GM23248 (cell line): ENCODE results near the gene VTI1B. TPM values are rescaled to one million over a fixed set of nuclear protein-coding genes. Genes with fewer than 3 reads are reported as not detected.

ENCODE experiments used
- DNase-seq: peaks from one replicate; pipeline ENCODE4 v3.0.0-alpha.2; 2015
- H2AFZ ChIP-seq: fragments of 200-600 bp; sonication (generic); 2 replicates; pipeline ENCODE4 v1.6.1; 2016; ENCODE audit warnings: antibody characterized with exemption
- H3F3A ChIP-seq: fragments of 200-600 bp; sonication (generic); 2 replicates; pipeline ENCODE4 v1.6.1; 2016; ENCODE audit warnings: mild to moderate bottlenecking, antibody characterized with exemption, mixed run types; ENCODE audit not compliant: insufficient read depth
- H3K27ac ChIP-seq: fragments of 200-600 bp; sonication (generic); 2 replicates; pipeline ENCODE4 v1.5.1; 2016; ENCODE audit warnings: mild to moderate bottlenecking
- H3K27me3 ChIP-seq: fragments of 200-600 bp; sonication (generic); replicated peaks from 2 replicates; pipeline ENCODE4 v1.6.1; 2016; ENCODE audit warnings: mild to moderate bottlenecking; ENCODE audit not compliant: insufficient read depth
- H3K36me3 ChIP-seq: fragments of 200-600 bp; sonication (generic); 2 replicates; pipeline ENCODE4 v1.6.1; 2016; ENCODE audit warnings: low read depth, mild to moderate bottlenecking
- H3K4me1 ChIP-seq: fragments of 200-600 bp; sonication (generic); 2 replicates; pipeline ENCODE4 v1.6.1; 2016; ENCODE audit warnings: mild to moderate bottlenecking; ENCODE audit not compliant: insufficient read depth
- H3K4me2 ChIP-seq: fragments of 200-600 bp; sonication (generic); one replicate; pipeline ENCODE4 v1.6.1; 2016; ENCODE audit warnings: mild to moderate bottlenecking; ENCODE audit not compliant: unreplicated experiment
- H3K4me3 ChIP-seq: fragments of 200-600 bp; sonication (generic); 2 replicates; pipeline ENCODE4 v1.5.1; 2016; ENCODE audit warnings: mild to moderate bottlenecking
- H3K79me2 ChIP-seq: fragments of 200-600 bp; sonication (generic); 2 replicates; pipeline ENCODE4 v1.6.1; 2016; ENCODE audit warnings: mild to moderate bottlenecking; ENCODE audit not compliant: insufficient read depth
- H3K9ac ChIP-seq: fragments of 200-600 bp; sonication (generic); 2 replicates; pipeline ENCODE4 v1.6.1; 2016; ENCODE audit warnings: mild to moderate bottlenecking
- H3K9me2 ChIP-seq: fragments of 200-600 bp; sonication (generic); 2 replicates; pipeline ENCODE4 v1.6.1; 2016; ENCODE audit warnings: mixed run types, mild to moderate bottlenecking, moderate library complexity; ENCODE audit not compliant: insufficient read depth
- H3K9me3 ChIP-seq: fragments of 200-600 bp; sonication (generic); one replicate; pipeline ENCODE4 v1.6.1; 2017; ENCODE audit warnings: low read depth
- H4K20me1 ChIP-seq: fragments of 200-600 bp; sonication (generic); 2 replicates; pipeline ENCODE4 v1.6.0; 2016; ENCODE audit not compliant: insufficient read depth
- EZH2 ChIP-seq: fragments of 200-600 bp; sonication (generic); IDR thresholded peaks from 2 replicates; pipeline ENCODE4 v1.6.1; 2018; ENCODE audit warnings: antibody characterized with exemption, mild to moderate bottlenecking; ENCODE audit not compliant: insufficient read depth, poor library complexity, severe bottlenecking
- EZH2phosphoT487 ChIP-seq: fragments of 200-600 bp; sonication (generic); IDR thresholded peaks from 2 replicates; pipeline ENCODE4 v1.6.1; 2018; ENCODE audit warnings: antibody characterized with exemption, moderate library complexity, mild to moderate bottlenecking, low read depth; ENCODE audit not compliant: insufficient read depth
- WGBS, 2 experiments: methylation state at CpG; one replicate each; pipeline ENCODE4 v1.1.6; 2015 to 2017; ENCODE audit warnings: low lambda C conversion rate in 2 of 2, low coverage in 1 of 2; ENCODE audit errors: missing lambda C conversion rate in 2 of 2; 5-methylcytosine and 5-hydroxymethylcytosine counted together
- in situ Hi-C: fragments of 300-500 bp; cut with MboI; formaldehyde crosslinking; loops from 2 replicates; pipeline ENCODE4 v1.15.0; 2020
- polyA plus RNA-seq: library from polyadenylated mRNA; unstranded; fragments of >200 nt; fragmentation: Nextera tagmentation; extraction: Ambion mirVana; gene quantifications from 2 replicates; pipeline ENCODE4 v1.2.1, GENCODE V29; 2016
- total RNA-seq: library from RNA; depleted of rRNA; stranded (reverse); fragments of >200 nt; shearing (Covaris generic); gene quantifications from 2 replicates; pipeline ENCODE4 v1.2.3, GENCODE V29; 2014

VTI1B gene
- total and polyA plus RNA-seq, 2 experiments from 2014 or later: 61.5 to 207 TPM

GRCh38 chr14:67666750-67667449, 7.5 kb downstream of the VTI1B start:
- Histone ChIP-seq H3K9me3 (no peaks in the 10 kb centered on the region), H3K36me3 (no peaks in the 10 kb centered on the region), H3K4me2 (no peak overlapping the region), H3F3A (peaks cover 23% of the 10 kb centered on the region), H2AFZ (no peak overlapping the region), H3K4me3 (no peak overlapping the region), H3K9ac (no peak overlapping the region), H3K79me2 (peaks cover 100% of the 10 kb centered on the region), H4K20me1 (peaks cover 3% of the 10 kb centered on the region; the same call in 1 of the 2 replicates), H3K9me2 (no peaks in the 10 kb centered on the region), H3K27ac (peak overlapping the region; percentile 70), H3K4me1 (peaks cover 7% of the 10 kb centered on the region), H3K27me3 (no peaks in the 10 kb centered on the region)
- in situ Hi-C loops: no loop called here
- 11 to 18% methylated on average over 1 of the region's 1 CpG for whole genome bisulfite sequencing, 2 experiments
- no peak for TF ChIP-seq EZH2
- TF ChIP-seq EZH2phosphoT487: no peak
- DNase-seq: peak; percentile 78

- WGBS, 2 experiments: 3 to 9% methylated on average over 2 of the region's 2 CpGs
- H3K4me3 ChIP-seq: no peak overlapping the region
These were observed 8.6 kb downstream of the VTI1B start for GRCh38 chr14:67665868-67666267.

GRCh38 chr14:67663633-67664032, 10.8 kb downstream of the VTI1B start:
- Histone ChIP-seq H3K4me3 (no peak overlapping the region), H3F3A (peaks cover 23% of the 10 kb centered on the region), H3K4me1 (peaks cover 7% of the 10 kb centered on the region), H4K20me1 (no peaks in the 10 kb centered on the region), H3K27me3 (no peaks in the 10 kb centered on the region), H3K4me2 (no peak overlapping the region), H3K79me2 (peaks cover 100% of the 10 kb centered on the region), H2AFZ (no peak overlapping the region), H3K9ac (no peak overlapping the region), H3K27ac (no peak overlapping the region), H3K36me3 (no peaks in the 10 kb centered on the region), H3K9me3 (no peaks in the 10 kb centered on the region), H3K9me2 (no peaks in the 10 kb centered on the region)
- in situ Hi-C loops: no loop called here
- DNase-seq: no peak
- WGBS, 2 experiments: 97 to 98% methylated on average over 4 of the region's 4 CpGs
- TF ChIP-seq EZH2phosphoT487: no peak
- no peak for TF ChIP-seq EZH2

More at GRCh38 chr14:67665868-67666267, 8.6 kb downstream of the VTI1B start:
- no peaks in the 10 kb centered on the region for H3K36me3 ChIP-seq
- H3K27me3 ChIP-seq: no peaks in the 10 kb centered on the region
- peak overlapping the region; percentile 52 for H3K9ac ChIP-seq
- H4K20me1 ChIP-seq: peaks cover 2% of the 10 kb centered on the region; the same call in 1 of the 2 replicates
- peak; percentile 86 for DNase-seq
- H3K79me2 ChIP-seq: peaks cover 100% of the 10 kb centered on the region
- peak overlapping the region; percentile 20 for H3K4me2 ChIP-seq
- TF ChIP-seq EZH2 (no peak), EZH2phosphoT487 (no peak)
- H3F3A ChIP-seq: peaks cover 23% of the 10 kb centered on the region
- in situ Hi-C loops: no loop called here
- H3K9me2 ChIP-seq: no peaks in the 10 kb centered on the region
- peak overlapping the region; percentile 70 for H3K27ac ChIP-seq
- H3K4me1 ChIP-seq: peaks cover 7% of the 10 kb centered on the region
- no peaks in the 10 kb centered on the region for H3K9me3 ChIP-seq
- no peak overlapping the region for H2AFZ ChIP-seq

- H3F3A ChIP-seq: peaks cover 39% of the 10 kb centered on the region
- H3K36me3 ChIP-seq: peaks cover 45% of the 10 kb centered on the region
- no peaks in the 10 kb centered on the region for H4K20me1 ChIP-seq
- 89 to 91% methylated on average over 6 of the region's 6 CpGs for WGBS, 2 experiments
- H3K79me2 ChIP-seq: peaks cover 15% of the 10 kb centered on the region
- H3K4me3 ChIP-seq: no peak overlapping the region
- H3K27ac ChIP-seq: peak overlapping the region; percentile 71
- peak overlapping the region; percentile 41 for H3K9ac ChIP-seq
- peak; percentile 69 for DNase-seq
- H2AFZ ChIP-seq: no peak overlapping the region
- no peaks in the 10 kb centered on the region for H3K9me2 ChIP-seq
- no peaks in the 10 kb centered on the region for H3K27me3 ChIP-seq
- H3K4me1 ChIP-seq: peaks cover 31% of the 10 kb centered on the region
- H3K4me2 ChIP-seq: no peak overlapping the region
- in situ Hi-C loops: no loop called here
- H3K9me3 ChIP-seq: no peaks in the 10 kb centered on the region
- TF ChIP-seq EZH2phosphoT487: no peak
- no peak for TF ChIP-seq EZH2
These were observed 20.7 kb downstream of the VTI1B start for GRCh38 chr14:67653651-67654280.
